Testis (tissue), 2 donors: ENCODE data around the gene ZBTB7C.

Experiments
- POLR2A ChIP-seq: fragments of 450-650 bp; IDR thresholded peaks from one replicate; pipeline ENCODE4 v1.6.1; 2017; ENCODE audit warnings: antibody characterized with exemption, mild to moderate bottlenecking, moderate library complexity
- TF ChIP-seq, protein P1 (sequence below), 3 experiments: fragments of 450-650 bp in 2 of 3; fragments of 200-600 bp in 1 of 3; sonication (generic) in 1 of 3; IDR thresholded peaks; one replicate each; pipeline ENCODE4 v1.5.1; 2016 to 2019; ENCODE audit warnings: antibody characterized with exemption in 3 of 3, mild to moderate bottlenecking in 2 of 3, moderate library complexity in 1 of 3

DNA sequence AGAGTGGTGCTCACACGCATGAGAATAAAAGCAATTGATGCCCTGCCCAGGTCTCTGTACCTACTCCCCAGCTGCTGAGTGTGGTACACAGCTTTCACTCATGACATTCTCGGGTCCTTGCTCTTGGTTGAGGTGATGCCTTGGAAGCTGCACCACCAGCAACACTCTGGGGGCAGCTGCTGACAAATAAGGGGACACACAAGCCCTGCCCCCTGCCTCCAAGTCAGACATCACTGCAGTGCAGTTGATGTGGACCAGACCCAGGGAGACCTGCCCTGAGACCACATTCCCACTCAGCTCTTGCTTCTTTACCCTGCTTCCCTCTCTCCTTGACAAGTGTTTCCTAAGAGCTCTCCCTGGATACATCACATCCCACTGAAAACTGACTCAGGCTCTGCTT is 225.6 kb downstream of the ZBTB7C start:
- TF ChIP-seq, protein P1, sequence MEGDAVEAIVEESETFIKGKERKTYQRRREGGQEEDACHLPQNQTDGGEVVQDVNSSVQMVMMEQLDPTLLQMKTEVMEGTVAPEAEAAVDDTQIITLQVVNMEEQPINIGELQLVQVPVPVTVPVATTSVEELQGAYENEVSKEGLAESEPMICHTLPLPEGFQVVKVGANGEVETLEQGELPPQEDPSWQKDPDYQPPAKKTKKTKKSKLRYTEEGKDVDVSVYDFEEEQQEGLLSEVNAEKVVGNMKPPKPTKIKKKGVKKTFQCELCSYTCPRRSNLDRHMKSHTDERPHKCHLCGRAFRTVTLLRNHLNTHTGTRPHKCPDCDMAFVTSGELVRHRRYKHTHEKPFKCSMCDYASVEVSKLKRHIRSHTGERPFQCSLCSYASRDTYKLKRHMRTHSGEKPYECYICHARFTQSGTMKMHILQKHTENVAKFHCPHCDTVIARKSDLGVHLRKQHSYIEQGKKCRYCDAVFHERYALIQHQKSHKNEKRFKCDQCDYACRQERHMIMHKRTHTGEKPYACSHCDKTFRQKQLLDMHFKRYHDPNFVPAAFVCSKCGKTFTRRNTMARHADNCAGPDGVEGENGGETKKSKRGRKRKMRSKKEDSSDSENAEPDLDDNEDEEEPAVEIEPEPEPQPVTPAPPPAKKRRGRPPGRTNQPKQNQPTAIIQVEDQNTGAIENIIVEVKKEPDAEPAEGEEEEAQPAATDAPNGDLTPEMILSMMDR (IDR thresholded peaks at IDR 0.05): no peak
- no peak for TF ChIP-seq POLR2A
